Measurements from ENCODE around the gene PPP1R27.

Gene PPP1R27

GRCh38 chr17:81828656-81829055 lies 6.2 kb downstream of the PPP1R27 start:
- in situ Hi-C loops (cut with MboI; ENCODE audit: low pct_unique_long_range_greater_than_20kb, low sequenced_read_pairs, unreplicated experiment) = no loop called here
- DNase-seq (ENCODE audit: low spot score) = no peak
- no peak for TF ChIP-seq CTCF (IDR thresholded peaks at IDR 0.05; ENCODE audit: extremely low read depth, insufficient read depth, missing control alignments)

- in situ Hi-C loops (cut with MboI; ENCODE audit: low pct_unique_long_range_greater_than_20kb, low sequenced_read_pairs, unreplicated experiment) = no loop called here
- TF ChIP-seq CTCF (IDR thresholded peaks at IDR 0.05; ENCODE audit: extremely low read depth, insufficient read depth, missing control alignments) = no peak
- no peak for DNase-seq (ENCODE audit: low spot score)
Observed at GRCh38 chr17:81825841-81826466, 8.9 kb downstream of the PPP1R27 start.

GRCh38 chr17:81824595-81824994 lies 10.3 kb downstream of the PPP1R27 start:
- TF ChIP-seq CTCF (IDR thresholded peaks at IDR 0.05; ENCODE audit: extremely low read depth, insufficient read depth, missing control alignments) = no peak
- in situ Hi-C loops (cut with MboI; ENCODE audit: low pct_unique_long_range_greater_than_20kb, low sequenced_read_pairs, unreplicated experiment) = no loop called here
- DNase-seq (ENCODE audit: low spot score) = no peak

GRCh38 chr17:81823820-81824550 lies 10.9 kb downstream of the PPP1R27 start:
- no peak for TF ChIP-seq CTCF (IDR thresholded peaks at IDR 0.05; ENCODE audit: extremely low read depth, insufficient read depth, missing control alignments)
- in situ Hi-C loops (cut with MboI; ENCODE audit: low pct_unique_long_range_greater_than_20kb, low sequenced_read_pairs, unreplicated experiment) = no loop called here

GRCh38 chr17:81822996-81823819 lies 11.6 kb downstream of the PPP1R27 start:
- TF ChIP-seq CTCF (IDR thresholded peaks at IDR 0.05; ENCODE audit: extremely low read depth, insufficient read depth, missing control alignments) = no peak
- in situ Hi-C loops (cut with MboI; ENCODE audit: low pct_unique_long_range_greater_than_20kb, low sequenced_read_pairs, unreplicated experiment) = no loop called here
- DNase-seq (ENCODE audit: low spot score) = no peak

More at GRCh38 chr17:81823820-81824550, 10.9 kb downstream of the PPP1R27 start:
- no peak for DNase-seq (ENCODE audit: low spot score)

GRCh38 chr17:81822312-81822637 lies 12.6 kb downstream of the PPP1R27 start:
- no peak for DNase-seq (ENCODE audit: low spot score)
- no peak for TF ChIP-seq CTCF (IDR thresholded peaks at IDR 0.05; ENCODE audit: extremely low read depth, insufficient read depth, missing control alignments)
- in situ Hi-C loops (cut with MboI; ENCODE audit: low pct_unique_long_range_greater_than_20kb, low sequenced_read_pairs, unreplicated experiment) = no loop called here
